Measurements from ENCODE around the gene TSACC.

GRCh38 chr1:156289857-156290256 is 48.5 kb upstream of the TSACC start:
- no peak for TF ChIP-seq POLR2A (IDR thresholded peaks at IDR 0.05; ENCODE audit: extremely low read depth, insufficient read length)
- no peak for TF ChIP-seq CTCF (IDR thresholded peaks at IDR 0.05; ENCODE audit: low read depth, low read length)
